OCI-LY1 (cell line): Measurements from ENCODE around the gene DTNB.

Experiments used
- H2AFZ ChIP-seq: fragments of 200-600 bp; sonication (generic), shearing (Covaris generic); 2 replicates; pipeline ENCODE4 v1.6.0; 2014; ENCODE audit warnings: antibody characterized with exemption, mild to moderate bottlenecking, low read length
- H3F3A ChIP-seq: fragments of 200-600 bp; sonication (generic), shearing (Covaris generic); 2 replicates; pipeline ENCODE4 v1.6.0; 2014; ENCODE audit warnings: mild to moderate bottlenecking, antibody characterized with exemption, low read length, moderate library complexity; ENCODE audit not compliant: insufficient read depth
- H3K27ac ChIP-seq: fragments of 200-600 bp; sonication (generic); 2 replicates; pipeline ENCODE4 v1.5.1; 2014; ENCODE audit warnings: low read length, mixed run types, mild to moderate bottlenecking, low read depth; ENCODE audit not compliant: poor library complexity, severe bottlenecking
- H3K27me3 ChIP-seq: fragments of 200-600 bp; sonication (generic); 2 replicates; pipeline ENCODE4 v1.6.0; 2014; ENCODE audit warnings: antibody characterized with exemption, mild to moderate bottlenecking, low read length, moderate library complexity; ENCODE audit not compliant: insufficient read depth
- H3K36me3 ChIP-seq: fragments of 200-600 bp; sonication (generic); 2 replicates; pipeline ENCODE4 v1.6.1; 2014; ENCODE audit warnings: mild to moderate bottlenecking, antibody characterized with exemption, low read length, moderate library complexity, mixed read lengths; ENCODE audit not compliant: insufficient read depth
- H3K4me1 ChIP-seq: fragments of 200-600 bp; sonication (generic); 2 replicates; pipeline ENCODE4 v1.5.1; 2014; ENCODE audit warnings: mild to moderate bottlenecking, low read length, moderate library complexity; ENCODE audit not compliant: insufficient read depth, severe bottlenecking
- H3K4me2 ChIP-seq: fragments of 200-600 bp; sonication (generic), shearing (Covaris generic); 2 replicates; pipeline ENCODE4 v1.6.1; 2014; ENCODE audit warnings: low read length
- H3K4me3 ChIP-seq: fragments of 200-600 bp; sonication (generic); 2 replicates; pipeline ENCODE4 v1.5.1; 2014; ENCODE audit warnings: low read length, low read depth, mild to moderate bottlenecking, mixed read lengths; ENCODE audit not compliant: poor library complexity, severe bottlenecking
- H3K79me2 ChIP-seq: fragments of 200-600 bp; shearing (Covaris generic); 2 replicates; pipeline ENCODE4 v1.6.1; 2016; ENCODE audit warnings: mixed run types, low read length, mixed read lengths; ENCODE audit not compliant: insufficient read depth
- H3K9ac ChIP-seq: fragments of 200-600 bp; sonication (generic), shearing (Covaris generic); 2 replicates; pipeline ENCODE4 v1.6.1; 2014; ENCODE audit warnings: mild to moderate bottlenecking, low read length, mixed read lengths
- H3K9me2 ChIP-seq: fragments of 200-600 bp; sonication (generic), shearing (Covaris generic); 2 replicates; pipeline ENCODE4 v1.6.1; 2014; ENCODE audit warnings: low read depth, mild to moderate bottlenecking, low read length, mixed read lengths
- H3K9me3 ChIP-seq: fragments of 200-600 bp; shearing (Covaris generic); 2 replicates; pipeline ENCODE4 v1.6.1; 2014; ENCODE audit warnings: low read length, mixed read lengths
- H4K20me1 ChIP-seq: fragments of 200-600 bp; sonication (generic), shearing (Covaris generic); 2 replicates; pipeline ENCODE4 v1.6.0; 2016; ENCODE audit warnings: mild to moderate bottlenecking, low read length; ENCODE audit not compliant: insufficient read depth
- EZH2 ChIP-seq: fragments of 200-600 bp; sonication (generic), shearing (Covaris generic); IDR thresholded peaks from 2 replicates; pipeline ENCODE4 v1.8.0; 2017; ENCODE audit warnings: borderline replicate concordance, mixed run types, mild to moderate bottlenecking, antibody characterized with exemption, low read length, moderate library complexity, mixed read lengths
- TF ChIP-seq, protein P1 (sequence below): fragments of 200-600 bp; sonication (generic), shearing (Covaris generic); IDR thresholded peaks from 2 replicates; pipeline ENCODE4 v1.5.1; 2017; ENCODE audit warnings: mild to moderate bottlenecking, antibody characterized with exemption, low read length, moderate library complexity, mixed read lengths

DTNB gene

DNA sequence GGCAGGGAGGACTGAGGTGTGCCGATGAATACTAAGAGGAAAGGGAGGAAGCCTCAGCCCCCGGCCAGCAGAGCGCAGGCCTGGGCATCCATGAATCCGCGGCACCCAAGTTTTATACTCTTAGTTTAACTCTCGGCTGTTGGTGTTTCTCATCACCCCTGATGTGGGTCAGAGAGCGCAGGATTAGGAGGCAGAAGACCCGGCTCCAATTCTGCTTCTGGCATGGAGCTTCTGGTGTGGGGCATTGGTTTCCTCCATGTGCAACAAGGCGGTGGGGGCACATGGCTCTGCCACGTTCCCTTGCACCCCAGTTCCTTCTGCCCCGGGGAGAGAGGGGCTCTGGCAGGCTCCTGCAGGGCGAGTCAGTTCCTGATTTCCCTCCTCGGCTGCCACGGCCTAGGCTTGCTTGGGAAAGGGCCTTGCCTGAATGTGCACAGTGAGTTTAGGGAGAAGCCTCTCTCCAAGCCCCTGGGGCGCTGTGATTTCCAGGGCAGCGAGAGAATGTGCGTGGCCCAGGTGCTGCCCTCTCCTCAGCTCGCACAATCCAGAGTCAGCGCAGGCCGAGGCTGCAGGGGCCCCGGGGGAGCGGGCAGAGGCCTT lies 295.5 kb downstream of the DTNB start:
- no peak overlapping the region for H3K4me3 ChIP-seq
- H3K4me1 ChIP-seq: peaks cover 69% of the 10 kb centered on the region
- no peak overlapping the region for H3K4me2 ChIP-seq
- H3K79me2 ChIP-seq: no peaks in the 10 kb centered on the region
- H3K9me3 ChIP-seq: no peaks in the 10 kb centered on the region
- H2AFZ ChIP-seq: no peak overlapping the region
- H3K9ac ChIP-seq: no peak overlapping the region
- no peaks in the 10 kb centered on the region for H3K27me3 ChIP-seq
- TF ChIP-seq EZH2: no peak
- TF ChIP-seq, protein P1, sequence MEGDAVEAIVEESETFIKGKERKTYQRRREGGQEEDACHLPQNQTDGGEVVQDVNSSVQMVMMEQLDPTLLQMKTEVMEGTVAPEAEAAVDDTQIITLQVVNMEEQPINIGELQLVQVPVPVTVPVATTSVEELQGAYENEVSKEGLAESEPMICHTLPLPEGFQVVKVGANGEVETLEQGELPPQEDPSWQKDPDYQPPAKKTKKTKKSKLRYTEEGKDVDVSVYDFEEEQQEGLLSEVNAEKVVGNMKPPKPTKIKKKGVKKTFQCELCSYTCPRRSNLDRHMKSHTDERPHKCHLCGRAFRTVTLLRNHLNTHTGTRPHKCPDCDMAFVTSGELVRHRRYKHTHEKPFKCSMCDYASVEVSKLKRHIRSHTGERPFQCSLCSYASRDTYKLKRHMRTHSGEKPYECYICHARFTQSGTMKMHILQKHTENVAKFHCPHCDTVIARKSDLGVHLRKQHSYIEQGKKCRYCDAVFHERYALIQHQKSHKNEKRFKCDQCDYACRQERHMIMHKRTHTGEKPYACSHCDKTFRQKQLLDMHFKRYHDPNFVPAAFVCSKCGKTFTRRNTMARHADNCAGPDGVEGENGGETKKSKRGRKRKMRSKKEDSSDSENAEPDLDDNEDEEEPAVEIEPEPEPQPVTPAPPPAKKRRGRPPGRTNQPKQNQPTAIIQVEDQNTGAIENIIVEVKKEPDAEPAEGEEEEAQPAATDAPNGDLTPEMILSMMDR: no peak
- H3K36me3 ChIP-seq: no peaks in the 10 kb centered on the region
- H3K27ac ChIP-seq: peak overlapping the region; percentile 68
- no peaks in the 10 kb centered on the region for H3K9me2 ChIP-seq
- no peaks in the 10 kb centered on the region for H3F3A ChIP-seq
- no peaks in the 10 kb centered on the region for H4K20me1 ChIP-seq

DNA sequence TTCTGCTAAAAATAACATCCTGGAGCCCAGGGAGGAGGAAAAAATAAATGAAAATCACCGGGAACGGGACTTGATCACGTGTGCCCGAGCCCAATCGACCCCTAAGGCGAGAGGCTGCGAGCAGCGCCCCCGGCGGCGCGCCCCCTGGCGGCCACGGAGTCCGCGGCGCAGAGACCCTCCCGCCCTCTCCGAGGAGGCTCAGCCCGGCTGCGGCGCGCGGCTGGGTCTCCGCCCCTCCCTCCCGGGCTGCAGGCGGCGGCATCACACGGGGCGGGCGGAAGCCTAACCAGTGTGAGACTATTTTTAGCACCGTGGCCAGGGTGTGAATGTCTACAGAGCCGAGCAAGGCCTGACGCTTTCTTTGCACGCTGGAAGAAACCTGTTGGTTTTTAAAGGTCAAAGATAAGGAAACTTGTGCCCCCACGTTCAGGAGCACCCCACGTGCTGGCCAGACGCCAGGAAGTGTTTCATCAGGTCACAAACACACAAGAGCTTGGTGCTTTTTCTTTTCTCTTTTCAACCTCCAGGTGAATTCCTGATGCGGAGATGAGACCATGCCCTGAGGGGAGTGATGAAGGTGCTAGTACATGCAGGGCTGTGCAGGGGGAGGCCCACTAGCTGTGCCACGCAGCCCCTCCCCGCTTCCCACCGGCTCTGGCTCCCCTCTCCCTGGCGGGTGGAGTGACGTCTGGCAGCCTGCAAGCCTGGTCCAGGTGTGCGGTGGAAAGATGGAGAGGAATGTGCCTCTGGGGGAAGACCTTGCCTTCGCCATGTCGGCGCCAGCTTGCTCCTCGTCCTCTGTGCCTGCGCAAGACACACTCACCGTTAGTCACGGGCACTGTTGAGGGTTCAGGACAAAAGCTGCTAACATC lies 296.4 kb downstream of the DTNB start:
- no peaks in the 10 kb centered on the region for H3K27me3 ChIP-seq
- peak overlapping the region; percentile 50 for H3K4me2 ChIP-seq
- H3K36me3 ChIP-seq: no peaks in the 10 kb centered on the region
- no peaks in the 10 kb centered on the region for H3K9me2 ChIP-seq
- peak overlapping the region; percentile 92 for H3K27ac ChIP-seq
- H3K9ac ChIP-seq: peak overlapping the region; percentile 45; the same call in 1 of the 2 replicates
- H3K9me3 ChIP-seq: no peaks in the 10 kb centered on the region
- H3K79me2 ChIP-seq: no peaks in the 10 kb centered on the region
- H4K20me1 ChIP-seq: no peaks in the 10 kb centered on the region
- H3K4me3 ChIP-seq: peak overlapping the region; percentile 36
- no peak for TF ChIP-seq EZH2
- TF ChIP-seq, protein P1: peak; percentile 92
- peaks cover 77% of the 10 kb centered on the region for H3K4me1 ChIP-seq
- H2AFZ ChIP-seq: no peak overlapping the region
- H3F3A ChIP-seq: no peaks in the 10 kb centered on the region

DNA sequence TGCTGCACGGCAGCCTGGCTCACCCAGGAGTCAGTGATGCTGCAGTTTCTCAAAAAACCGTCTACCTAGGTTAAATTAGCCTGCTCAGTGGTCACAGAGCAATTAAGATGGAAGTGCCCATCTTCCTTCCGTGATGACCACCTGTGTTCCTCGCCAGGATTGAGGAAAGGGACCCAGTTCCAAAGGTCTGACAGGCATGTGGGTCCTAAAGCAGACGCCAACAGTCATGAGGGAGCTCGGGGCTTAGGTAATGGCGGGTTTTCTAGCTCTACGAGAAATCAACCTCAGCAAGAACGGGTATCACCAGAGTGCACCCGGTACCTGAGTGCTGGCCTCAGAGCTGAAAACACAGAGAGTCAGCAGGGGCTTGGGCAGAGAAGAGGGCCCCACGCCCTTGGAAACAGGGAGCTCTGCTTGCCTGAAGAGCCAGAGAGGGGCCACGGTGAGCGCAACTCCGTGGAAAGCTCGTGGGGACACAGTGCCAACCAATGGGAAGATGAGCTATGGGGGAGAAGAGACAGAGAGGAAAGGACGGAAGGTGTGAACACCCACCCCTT lies 297.3 kb downstream of the DTNB start:
- Histone ChIP-seq H3K27me3 (no peaks in the 10 kb centered on the region), H2AFZ (no peak overlapping the region), H3K27ac (peak overlapping the region; percentile 92), H4K20me1 (no peaks in the 10 kb centered on the region), H3K4me3 (peak overlapping the region; percentile 36), H3K4me2 (peak overlapping the region; percentile 50), H3K9me3 (no peaks in the 10 kb centered on the region), H3K9ac (peak overlapping the region; percentile 39), H3K9me2 (no peaks in the 10 kb centered on the region), H3F3A (no peaks in the 10 kb centered on the region), H3K4me1 (peaks cover 76% of the 10 kb centered on the region), H3K79me2 (no peaks in the 10 kb centered on the region), H3K36me3 (no peaks in the 10 kb centered on the region; the same call in 1 of the 2 replicates)
- no peak for TF ChIP-seq EZH2
- TF ChIP-seq, protein P1: no peak
